Endothelial cell of umbilical vein (primary cell): Measurements from ENCODE around the gene B3GAT1.

Experiments used
- CTCF ChIP-seq, 2 donors: IDR thresholded peaks; 1 replicate in 1 of 2; 2 replicates in 1 of 2; pipeline ENCODE4 v1.5.1; 2011; ENCODE audit warnings: low read length in 2 of 2, mild to moderate bottlenecking in 2 of 2, moderate library complexity in 2 of 2, control low read depth in 1 of 2, inconsistent platforms in 1 of 2, low read depth in 1 of 2; ENCODE audit not compliant: insufficient read depth in 1 of 2; ENCODE audit errors: extremely low read depth in 1 of 2
- EZH2 ChIP-seq: IDR thresholded peaks from 2 replicates; pipeline ENCODE4 v1.6.1; 2012; ENCODE audit warnings: borderline replicate concordance, low read depth, mild to moderate bottlenecking, moderate library complexity, low read length, inconsistent platforms; ENCODE audit not compliant: severe bottlenecking
- GATA2 ChIP-seq: IDR thresholded peaks from 2 replicates; pipeline ENCODE4 v1.7.0; 2011; ENCODE audit warnings: low read depth, mild to moderate bottlenecking, moderate library complexity, mixed read lengths, low read length; ENCODE audit not compliant: insufficient read length, insufficient read depth
- JUN ChIP-seq: IDR thresholded peaks from 2 replicates; pipeline ENCODE4 v1.6.1; 2011; ENCODE audit warnings: borderline replicate concordance, low read depth; ENCODE audit not compliant: insufficient read length, insufficient read depth
- MAX ChIP-seq: IDR thresholded peaks from 2 replicates; pipeline ENCODE4 v1.6.1; 2011; ENCODE audit not compliant: insufficient read depth, insufficient read length
- MYC ChIP-seq: IDR thresholded peaks from one replicate; pipeline ENCODE4 v1.6.1; 2011; ENCODE audit warnings: mild to moderate bottlenecking, low read depth, low read length
- POLR2A ChIP-seq: IDR thresholded peaks from 2 replicates; pipeline ENCODE4 v1.6.1; 2012; ENCODE audit warnings: low read depth, mild to moderate bottlenecking, control low read depth, low read length
- POLR2AphosphoS5 ChIP-seq: IDR thresholded peaks from 2 replicates; pipeline ENCODE4 v1.6.1; 2012; ENCODE audit warnings: low read depth, mild to moderate bottlenecking, control low read depth, low read length, moderate library complexity; ENCODE audit not compliant: insufficient read depth

GRCh38 chr11:134330611-134331353 is 81.3 kb downstream of the B3GAT1 start:
- TF ChIP-seq CTCF (IDR thresholded peaks at IDR 0.05; ENCODE audit: extremely low read depth in 1 of 2, insufficient read depth in 1 of 2, low read depth in 1 of 2, low read length in 2 of 2) (no peak), POLR2A (no peak), EZH2 (no peak), JUN (no peak), MYC (no peak), MAX (no peak), POLR2AphosphoS5 (no peak), GATA2 (no peak)
